ENCODE results near the gene PEDS1.
"Not testable (repeated sequence)": the region's sequence is repeated elsewhere in the genome, so short reads cannot be mapped to it uniquely, and the experiment has no call there.

Gene PEDS1

GRCh38 chr20:50115041-50115512, 38.4 kb downstream of the PEDS1 start:
- no peak for DNase-seq (ENCODE audit: low read depth, low spot score)

- no peak for DNase-seq (ENCODE audit: low read depth, low spot score)
Observed at GRCh38 chr20:50113420-50114224, 39.9 kb downstream of the PEDS1 start.

GRCh38 chr20:50112512-50113419, 40.8 kb downstream of the PEDS1 start, which contains the start of gene UBE2V1:
TSS of gene UBE2V1 (minus strand) at chr20:50113150. CDS start at chr20:50113128, 22 bp downstream.
- peak; percentile 83 for DNase-seq (ENCODE audit: low read depth, low spot score)

GRCh38 chr20:50111829-50112495, 41.6 kb downstream of the PEDS1 start:
- no peak for DNase-seq (ENCODE audit: low read depth, low spot score)

- DNase-seq (ENCODE audit: low read depth, low spot score): no peak
Observed at GRCh38 chr20:50111120-50111828, 42.2 kb downstream of the PEDS1 start.

GRCh38 chr20:50110141-50111047, 43.1 kb downstream of the PEDS1 start:
- DNase-seq (ENCODE audit: low read depth, low spot score): no peak

GRCh38 chr20:50108556-50109235, 44.8 kb downstream of the PEDS1 start:
- DNase-seq (ENCODE audit: low read depth, low spot score): no peak

- DNase-seq (ENCODE audit: low read depth, low spot score): no peak
Observed at GRCh38 chr20:50107796-50108331, 45.7 kb downstream of the PEDS1 start.

- no peak for DNase-seq (ENCODE audit: low read depth, low spot score)
Observed at GRCh38 chr20:50107086-50107660, 46.4 kb downstream of the PEDS1 start.

GRCh38 chr20:50106669-50107068, 46.9 kb downstream of the PEDS1 start:
- DNase-seq (ENCODE audit: low read depth, low spot score): not testable (repeated sequence)
